ENCODE measurements around the gene SHFL. TPM values are rescaled to one million over a fixed set of nuclear protein-coding genes. Genes with fewer than 3 reads are reported as not detected.

The SHFL gene
- total RNA-seq, 1 experiment from 2014 or later: 29.0 TPM

DNA sequence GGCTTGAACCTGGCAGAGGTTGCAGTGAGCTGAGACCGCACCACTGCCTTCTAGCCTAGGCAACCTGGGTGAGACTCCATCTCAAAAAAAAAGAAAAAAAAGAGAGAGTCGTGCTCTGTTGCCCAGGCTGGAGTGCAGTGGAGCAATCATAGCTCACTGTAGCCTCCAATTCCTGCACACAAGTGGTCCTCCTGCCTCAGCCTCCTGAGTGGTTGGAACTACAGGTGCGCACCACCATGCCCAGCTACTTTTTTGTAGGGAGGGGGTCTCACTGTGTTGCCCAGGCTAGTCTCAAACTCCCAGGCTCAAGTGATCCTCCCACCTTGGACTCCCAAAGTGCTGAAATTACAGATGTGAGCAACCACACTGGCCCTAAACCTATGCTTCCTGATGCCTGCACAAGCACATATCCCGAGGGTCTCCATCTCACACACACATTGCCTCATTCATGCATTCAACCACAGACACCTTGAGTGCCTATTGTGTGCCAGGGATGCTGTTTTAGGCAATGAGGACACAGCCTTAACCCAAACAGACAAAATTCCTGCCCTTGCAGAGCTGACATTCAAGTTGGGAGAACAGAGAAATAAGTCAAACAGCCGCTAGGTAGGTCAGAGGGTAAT, 14.2 kb downstream of the SHFL start:
- Histone ChIP-seq H3K27ac (ENCODE audit: low read length) (no peak overlapping the region), H3K4me2 (ENCODE audit: low read depth, low read length, poor library complexity, severe bottlenecking) (no peak overlapping the region), H3K9ac (ENCODE audit: low read length) (no peak overlapping the region)

DNA sequence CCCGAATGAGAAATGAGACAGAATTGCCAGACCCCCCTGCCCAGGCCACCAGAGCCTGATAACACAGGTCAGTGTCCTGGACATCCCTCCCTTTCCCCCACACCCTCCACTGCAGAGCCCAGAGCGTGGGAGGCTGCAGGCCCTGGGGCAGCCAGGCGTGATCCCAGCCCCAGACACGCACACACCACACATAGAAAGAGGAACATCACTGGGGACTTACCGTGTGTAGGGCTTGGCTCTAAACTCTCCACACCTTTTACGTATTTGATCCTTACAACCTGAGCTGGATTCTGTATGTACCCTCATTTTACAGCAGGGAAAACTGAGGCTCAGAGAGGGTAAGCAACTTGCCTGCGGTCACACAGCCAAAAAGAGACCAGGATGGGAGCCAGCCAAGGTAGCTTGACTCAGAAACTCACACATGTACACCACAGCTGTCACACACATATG, 16.7 kb downstream of the SHFL start:
- Histone ChIP-seq H3K79me2 (ENCODE audit: low read length) (peaks cover 16% of the 10 kb centered on the region), H3K9me2 (replicated peaks; ENCODE audit: insufficient read depth, low read length) (no peaks in the 10 kb centered on the region), H3K27ac (ENCODE audit: low read length) (peak overlapping the region; percentile 76), H2AFZ (ENCODE audit: low read length) (peak overlapping the region; percentile 74; the same call in 1 of the 2 replicates), H3K9ac (ENCODE audit: low read length) (peak overlapping the region; percentile 71), H3K4me1 (ENCODE audit: low read length) (peaks cover 41% of the 10 kb centered on the region), H3K27me3 (ENCODE audit: low read length) (no peaks in the 10 kb centered on the region), H4K20me1 (ENCODE audit: insufficient read depth, low read depth, low read length) (0 out of 2 replicates have a peak, but pooled peaks cover under 1% of the 10 kb centered on the region), H3K36me3 (ENCODE audit: insufficient read depth, low read length) (peaks cover 12% of the 10 kb centered on the region), H3K9me3 (ENCODE audit: low read length) (no peaks in the 10 kb centered on the region), H3K4me3 (ENCODE audit: low read length) (peak overlapping the region; percentile 53), H3K4me2 (ENCODE audit: low read depth, low read length, poor library complexity, severe bottlenecking) (peak overlapping the region; percentile 44)
- peak; percentile 64 for DNase-seq

More for the DNA sequence above, 14.2 kb downstream of the SHFL start:
- Histone ChIP-seq H3K9me2 (replicated peaks; ENCODE audit: insufficient read depth, low read length) (no peaks in the 10 kb centered on the region), H3K36me3 (ENCODE audit: insufficient read depth, low read length) (no peaks in the 10 kb centered on the region), H4K20me1 (ENCODE audit: insufficient read depth, low read depth, low read length) (no peaks in the 10 kb centered on the region), H3K9me3 (ENCODE audit: low read length) (no peaks in the 10 kb centered on the region), H3K27me3 (ENCODE audit: low read length) (no peaks in the 10 kb centered on the region), H3K4me1 (ENCODE audit: low read length) (peaks cover 40% of the 10 kb centered on the region), H3K4me3 (ENCODE audit: low read length) (no peak overlapping the region), H2AFZ (ENCODE audit: low read length) (no peak overlapping the region), H3K79me2 (ENCODE audit: low read length) (no peaks in the 10 kb centered on the region)
- no peak for DNase-seq

DNA sequence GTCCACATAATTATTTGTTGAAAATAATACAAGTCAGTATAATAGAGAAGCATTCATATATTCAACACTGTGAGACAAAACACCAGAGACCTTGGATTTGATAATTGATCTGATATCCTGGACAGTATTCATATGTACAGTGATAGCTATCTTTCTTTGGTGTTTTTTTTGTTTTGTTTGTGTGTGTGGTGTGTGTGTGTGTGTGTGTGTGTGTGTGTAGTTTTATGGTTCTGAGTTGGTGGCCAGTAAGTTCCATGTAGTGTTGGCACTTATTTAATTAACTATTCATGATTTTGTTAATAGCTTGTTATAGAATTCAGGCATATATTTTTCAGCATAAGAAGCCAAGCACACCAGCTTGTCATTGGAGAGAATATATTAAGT, 18.0 kb downstream of the SHFL start:
- Histone ChIP-seq H3K79me2 (ENCODE audit: low read length) (peaks cover 25% of the 10 kb centered on the region), H3K9me3 (ENCODE audit: low read length) (no peaks in the 10 kb centered on the region), H3K4me1 (ENCODE audit: low read length) (peaks cover 50% of the 10 kb centered on the region), H2AFZ (ENCODE audit: low read length) (0 out of 2 replicates have a peak overlapping the region, but pooled peaks have one; percentile 0), H3K4me3 (ENCODE audit: low read length) (no peak overlapping the region), H3K27me3 (ENCODE audit: low read length) (no peaks in the 10 kb centered on the region), H3K4me2 (ENCODE audit: low read depth, low read length, poor library complexity, severe bottlenecking) (no peak overlapping the region), H3K9me2 (replicated peaks; ENCODE audit: insufficient read depth, low read length) (no peaks in the 10 kb centered on the region), H4K20me1 (ENCODE audit: insufficient read depth, low read depth, low read length) (0 out of 2 replicates have a peak, but pooled peaks cover 6% of the 10 kb centered on the region), H3K27ac (ENCODE audit: low read length) (peak overlapping the region; percentile 79), H3K9ac (ENCODE audit: low read length) (no peak overlapping the region), H3K36me3 (ENCODE audit: insufficient read depth, low read length) (peaks cover 22% of the 10 kb centered on the region)
- DNase-seq: no peak

DNA sequence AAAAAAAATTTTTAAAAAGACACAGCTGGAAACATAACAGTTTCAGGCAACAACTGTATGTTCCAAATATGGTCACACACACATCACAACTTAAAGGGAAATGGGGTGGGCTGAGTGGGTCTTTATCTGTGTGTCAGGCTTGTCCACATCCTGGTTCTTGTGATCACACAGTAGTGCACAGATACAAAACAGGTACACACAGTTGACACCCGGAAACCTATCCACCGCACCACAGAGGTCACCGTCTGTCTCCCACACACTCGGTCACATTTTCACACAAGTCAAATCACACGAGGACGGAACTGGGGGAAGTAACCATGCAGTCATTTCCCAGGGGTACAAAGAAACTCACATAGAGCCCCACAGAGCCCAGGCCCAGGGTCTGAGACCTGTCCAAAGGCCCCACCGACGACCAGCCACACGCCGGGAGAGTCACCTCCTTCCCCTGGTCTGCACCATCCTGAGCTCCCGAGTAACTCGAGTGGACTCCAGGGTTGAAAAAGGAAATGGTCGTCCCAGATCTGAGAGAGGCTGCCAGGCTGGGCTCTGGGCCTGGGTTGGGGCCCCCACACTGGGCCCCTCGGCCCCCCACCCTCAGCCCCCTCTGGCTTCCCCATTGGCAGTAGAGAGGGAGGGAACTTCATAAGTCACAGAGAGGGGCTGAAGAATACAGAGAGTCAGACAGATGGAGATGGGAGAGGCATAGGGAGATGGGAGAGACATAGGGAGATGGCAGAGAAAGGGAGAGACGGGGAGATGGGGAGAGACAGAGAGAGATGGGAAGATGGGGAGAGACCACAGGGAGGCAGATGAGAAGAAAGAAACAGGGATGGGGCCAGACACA, 18.8 kb downstream of the SHFL start:
- DNase-seq: peak; percentile 66
- peaks cover 54% of the 10 kb centered on the region for H3K4me1 ChIP-seq (ENCODE audit: low read length)
- H3K9ac ChIP-seq (ENCODE audit: low read length): peak overlapping the region; percentile 63
- peak overlapping the region; percentile 96 for H2AFZ ChIP-seq (ENCODE audit: low read length)
- H3K36me3 ChIP-seq (ENCODE audit: insufficient read depth, low read length): peaks cover 29% of the 10 kb centered on the region
- peaks cover 25% of the 10 kb centered on the region for H3K79me2 ChIP-seq (ENCODE audit: low read length)
- H3K9me3 ChIP-seq (ENCODE audit: low read length): no peaks in the 10 kb centered on the region
- 0 out of 2 replicates have a peak, but pooled peaks cover 6% of the 10 kb centered on the region for H4K20me1 ChIP-seq (ENCODE audit: insufficient read depth, low read depth, low read length)
- H3K27ac ChIP-seq (ENCODE audit: low read length): peak overlapping the region; percentile 79
- no peaks in the 10 kb centered on the region for H3K9me2 ChIP-seq (replicated peaks; ENCODE audit: insufficient read depth, low read length)
- peak overlapping the region; percentile 100; the same call in 1 of the 2 replicates for H3K4me3 ChIP-seq (ENCODE audit: low read length)
- H3K4me2 ChIP-seq (ENCODE audit: low read depth, low read length, poor library complexity, severe bottlenecking): peak overlapping the region; percentile 52
- H3K27me3 ChIP-seq (ENCODE audit: low read length): no peaks in the 10 kb centered on the region

DNA sequence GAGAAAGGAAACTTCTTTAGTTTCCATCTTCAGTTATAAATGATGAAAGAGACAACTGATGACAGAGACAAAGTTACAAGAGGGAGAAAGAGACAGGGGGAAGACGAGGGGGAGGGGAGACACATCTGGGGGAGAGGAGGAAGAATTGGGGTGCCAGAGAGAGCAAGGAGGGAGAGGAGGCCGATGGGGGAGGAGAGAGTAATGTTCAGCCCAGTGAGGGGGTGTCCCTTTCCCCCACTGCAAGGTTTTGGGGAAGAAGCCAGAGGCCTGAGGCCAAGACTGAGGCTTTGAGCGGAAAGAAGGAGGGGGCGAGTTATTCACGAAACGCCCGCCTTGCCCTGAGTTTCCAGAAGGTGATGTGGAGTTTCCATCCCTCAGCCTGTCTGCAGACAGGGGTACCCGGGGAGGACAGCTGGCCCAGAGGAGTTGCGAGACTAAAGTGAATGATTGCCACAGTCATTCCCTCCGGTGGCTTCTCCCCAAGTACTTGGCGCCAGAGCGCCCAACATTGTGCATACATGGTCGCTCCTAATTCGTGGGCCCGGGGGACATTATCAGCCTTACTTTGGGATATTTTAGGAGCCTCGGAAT, 19.5 kb downstream of the SHFL start:
- peak overlapping the region; percentile 63 for H3K9ac ChIP-seq (ENCODE audit: low read length)
- H3K27ac ChIP-seq (ENCODE audit: low read length): peak overlapping the region; percentile 79
- 0 out of 2 replicates have a peak, but pooled peaks cover 6% of the 10 kb centered on the region for H4K20me1 ChIP-seq (ENCODE audit: insufficient read depth, low read depth, low read length)
- H3K79me2 ChIP-seq (ENCODE audit: low read length): peaks cover 25% of the 10 kb centered on the region
- peak overlapping the region; percentile 96 for H2AFZ ChIP-seq (ENCODE audit: low read length)
- H3K4me1 ChIP-seq (ENCODE audit: low read length): peaks cover 56% of the 10 kb centered on the region
- H3K4me3 ChIP-seq (ENCODE audit: low read length): peak overlapping the region; percentile 100; the same call in 1 of the 2 replicates
- H3K4me2 ChIP-seq (ENCODE audit: low read depth, low read length, poor library complexity, severe bottlenecking): peak overlapping the region; percentile 52
- H3K27me3 ChIP-seq (ENCODE audit: low read length): no peaks in the 10 kb centered on the region
- no peak for DNase-seq
- peaks cover 30% of the 10 kb centered on the region for H3K36me3 ChIP-seq (ENCODE audit: insufficient read depth, low read length)
- no peaks in the 10 kb centered on the region for H3K9me3 ChIP-seq (ENCODE audit: low read length)
- no peaks in the 10 kb centered on the region for H3K9me2 ChIP-seq (replicated peaks; ENCODE audit: insufficient read depth, low read length)

DNA sequence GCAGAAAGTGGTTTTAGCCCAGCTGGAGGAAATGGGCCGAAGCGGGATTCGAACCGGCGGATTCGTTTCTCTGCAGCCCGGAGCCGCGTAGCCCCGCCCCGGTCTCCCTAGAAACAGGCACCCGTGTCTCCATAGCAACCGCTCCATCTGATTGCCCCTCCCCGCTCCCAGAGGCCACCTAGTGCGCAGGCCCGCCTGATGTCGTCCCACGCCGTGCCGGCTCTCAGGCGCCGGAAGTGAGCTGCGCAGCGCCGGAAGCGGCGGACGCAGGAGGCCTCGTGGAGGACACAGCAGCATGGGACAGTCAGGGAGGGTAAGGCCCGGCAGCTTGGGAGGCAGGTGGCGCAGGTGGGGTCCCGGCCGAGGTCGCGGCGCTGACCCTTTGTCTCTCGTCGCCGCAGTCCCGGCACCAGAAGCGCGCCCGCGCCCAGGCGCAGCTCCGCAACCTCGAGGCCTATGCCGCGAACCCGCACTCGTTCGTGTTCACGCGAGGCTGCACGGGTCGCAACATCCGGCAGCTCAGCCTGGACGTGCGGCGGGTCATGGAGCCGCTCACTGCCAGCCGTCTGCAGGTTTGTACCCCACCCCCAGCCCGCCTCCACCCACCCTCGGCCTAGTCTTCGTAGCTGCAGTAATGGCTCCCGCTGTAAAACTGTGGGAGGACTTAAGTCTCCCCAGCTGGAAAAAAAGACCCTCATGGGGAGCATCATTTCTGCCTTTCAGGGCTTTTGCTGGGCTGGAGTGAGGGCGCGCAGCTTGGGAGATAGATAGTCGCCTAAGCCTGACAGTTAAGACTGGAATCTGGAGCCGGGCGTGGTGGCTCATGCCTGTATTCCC, 20.2 kb downstream of the SHFL start, which contains the start of gene PPAN:
PPAN (plus strand) TSS at position 263 of the 837 bp plus-strand sequence; CDS start at position 296, 33 bp downstream.
- Histone ChIP-seq H3K27me3 (ENCODE audit: low read length) (no peaks in the 10 kb centered on the region), H3K9me2 (replicated peaks; ENCODE audit: insufficient read depth, low read length) (no peaks in the 10 kb centered on the region), H2AFZ (ENCODE audit: low read length) (peak within 1 kb of the TSS; percentile 96), H3K4me3 (ENCODE audit: low read length) (peak within 1 kb of the TSS; percentile 100), H3K36me3 (ENCODE audit: insufficient read depth, low read length) (peaks cover 32% of the 10 kb centered on the region), H3K27ac (ENCODE audit: low read length) (peak within 1 kb of the TSS; percentile 86), H3K4me1 (ENCODE audit: low read length) (peaks cover 61% of the 10 kb centered on the region), H3K79me2 (ENCODE audit: low read length) (peaks cover 25% of the 10 kb centered on the region), H4K20me1 (ENCODE audit: insufficient read depth, low read depth, low read length) (0 out of 2 replicates have a peak, but pooled peaks cover 6% of the 10 kb centered on the region), H3K9ac (ENCODE audit: low read length) (peak within 1 kb of the TSS; percentile 100), H3K4me2 (ENCODE audit: low read depth, low read length, poor library complexity, severe bottlenecking) (peak within 1 kb of the TSS; percentile 96), H3K9me3 (ENCODE audit: low read length) (no peaks in the 10 kb centered on the region)
- DNase-seq: peak; percentile 100

DNA sequence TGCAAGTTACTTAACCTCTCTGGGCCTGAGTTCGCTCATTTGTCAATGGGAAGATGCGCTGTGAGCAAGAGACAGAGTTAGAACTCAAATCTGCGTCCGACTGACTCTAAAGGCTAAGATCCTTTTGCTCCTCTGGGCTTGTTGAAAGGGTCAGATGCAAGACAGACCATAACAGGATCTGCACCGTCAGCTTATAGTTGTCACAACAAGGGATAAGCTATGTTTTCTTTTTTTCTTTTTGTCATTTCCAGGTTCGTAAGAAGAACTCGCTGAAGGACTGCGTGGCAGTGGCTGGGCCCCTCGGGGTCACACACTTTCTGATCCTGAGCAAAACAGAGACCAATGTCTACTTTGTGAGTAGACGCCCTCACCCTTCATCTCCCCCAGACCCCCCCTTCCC, 21.1 kb downstream of the SHFL start:
- no peak overlapping the region for H2AFZ ChIP-seq (ENCODE audit: low read length)
- H3K79me2 ChIP-seq (ENCODE audit: low read length): peaks cover 25% of the 10 kb centered on the region
- peak overlapping the region; percentile 100 for H3K9ac ChIP-seq (ENCODE audit: low read length)
- H3K36me3 ChIP-seq (ENCODE audit: insufficient read depth, low read length): peaks cover 32% of the 10 kb centered on the region
- H3K4me3 ChIP-seq (ENCODE audit: low read length): peak overlapping the region; percentile 100
- H3K4me1 ChIP-seq (ENCODE audit: low read length): peaks cover 57% of the 10 kb centered on the region
- H3K4me2 ChIP-seq (ENCODE audit: low read depth, low read length, poor library complexity, severe bottlenecking): peak overlapping the region; percentile 96
- 0 out of 2 replicates have a peak, but pooled peaks cover 6% of the 10 kb centered on the region for H4K20me1 ChIP-seq (ENCODE audit: insufficient read depth, low read depth, low read length)
- H3K9me2 ChIP-seq (replicated peaks; ENCODE audit: insufficient read depth, low read length): no peaks in the 10 kb centered on the region
- no peak for DNase-seq
- H3K9me3 ChIP-seq (ENCODE audit: low read length): no peaks in the 10 kb centered on the region
- H3K27me3 ChIP-seq (ENCODE audit: low read length): no peaks in the 10 kb centered on the region
- H3K27ac ChIP-seq (ENCODE audit: low read length): peak overlapping the region; percentile 86

Measured in Karpas-422 (cell line).